Measurements from ENCODE around the gene TXNDC2. TPM values are rescaled to one million over a fixed set of nuclear protein-coding genes. Genes with fewer than 3 reads are reported as not detected.
"Not testable (repeated sequence)": the region's sequence is repeated elsewhere in the genome, so short reads cannot be mapped to it uniquely, and the experiment has no call there.

TXNDC2 gene
- total and polyA plus RNA-seq, 5 experiments from 2014 or later, result not detected

- ATAC-seq, result no peak
- POLR2A ChIA-PET, result no interaction called here
- DNase-seq, result no peak
- peaks cover 0 to 1% (median 0%) of the 10 kb centered on the region in 9 donors for H3K9me3 Mint-ChIP-seq
- peaks cover 7 to 37% (median 14%) of the 10 kb centered on the region in 5 donors for H3K27me3 Mint-ChIP-seq
- no peak overlapping the region for H3K27ac Mint-ChIP-seq
- no peaks in the 10 kb centered on the region for H3K36me3 Mint-ChIP-seq
- peaks cover 0 to 6% (median 0%) of the 10 kb centered on the region in 4 donors for H3K4me1 Mint-ChIP-seq
- no peak overlapping the region for H3K4me3 Mint-ChIP-seq
Observed at GRCh38 chr18:9851511-9851910, 34.3 kb upstream of the TXNDC2 start.

GRCh38 chr18:9852266-9853081 is 33.3 kb upstream of the TXNDC2 start:
- no peak overlapping the region for H3K27ac Mint-ChIP-seq
- peaks cover 7 to 27% (median 14%) of the 10 kb centered on the region in 5 donors for H3K27me3 Mint-ChIP-seq
- ATAC-seq (no peak), DNase-seq (no peak)
- H3K4me1 Mint-ChIP-seq, result peaks cover 0 to 6% (median 0%) of the 10 kb centered on the region in 4 donors
- POLR2A ChIA-PET, result no interaction called here
- H3K4me3 Mint-ChIP-seq, result no peak overlapping the region
- no peaks in the 10 kb centered on the region for H3K36me3 Mint-ChIP-seq
- H3K9me3 Mint-ChIP-seq, result peaks cover 0 to 1% (median 0%) of the 10 kb centered on the region in 9 donors

GRCh38 chr18:9854801-9855676 is 30.7 kb upstream of the TXNDC2 start:
- Mint-ChIP-seq H3K36me3 (no peaks in the 10 kb centered on the region), H3K4me1 (peaks cover 0 to 3% (median 0%) of the 10 kb centered on the region in 4 donors), H3K4me3 (no peak overlapping the region), H3K9me3 (peaks cover 0 to 1% (median 0%) of the 10 kb centered on the region in 9 donors), H3K27me3 (peaks cover 0 to 9% (median 3%) of the 10 kb centered on the region in 5 donors), H3K27ac (peak overlapping the region in 1 of 10 donors; percentile 26)
- POLR2A ChIA-PET, result no interaction called here
- ATAC-seq, result no peak
- DNase-seq, result no peak

DNA sequence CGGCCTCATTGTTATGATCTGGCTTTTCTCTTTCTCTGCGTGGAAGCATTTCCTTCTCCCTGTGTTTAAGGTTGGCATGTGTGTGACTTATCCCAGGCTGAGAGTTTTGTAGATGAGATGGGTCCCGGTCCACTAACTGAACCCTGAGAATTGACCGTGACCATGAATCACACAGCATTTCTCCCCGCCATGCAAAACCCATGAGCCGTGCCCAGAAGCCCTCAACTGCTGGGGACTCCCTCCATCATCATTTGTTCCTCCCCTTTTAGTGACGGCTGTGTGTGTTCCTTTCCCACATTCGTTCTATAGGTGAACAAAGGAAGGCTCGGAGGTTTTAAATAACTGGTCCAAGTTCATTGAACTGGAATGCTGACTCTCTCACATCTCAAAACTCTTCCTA is 30.1 kb upstream of the TXNDC2 start:
- H3K4me3 Mint-ChIP-seq, result no peak overlapping the region
- peaks cover 0 to 1% (median 0%) of the 10 kb centered on the region in 9 donors for H3K9me3 Mint-ChIP-seq
- peaks cover 0 to 7% (median 3%) of the 10 kb centered on the region in 5 donors for H3K27me3 Mint-ChIP-seq
- H3K4me1 Mint-ChIP-seq, result peaks cover 0 to 3% (median 0%) of the 10 kb centered on the region in 4 donors
- no peaks in the 10 kb centered on the region for H3K36me3 Mint-ChIP-seq
- H3K27ac Mint-ChIP-seq, result no peak overlapping the region
- no peak for DNase-seq
- ATAC-seq, result no peak
- POLR2A ChIA-PET, result no interaction called here

- Mint-ChIP-seq H3K27ac (no peak overlapping the region), H3K4me1 (peaks cover 0 to 3% (median 0%) of the 10 kb centered on the region in 4 donors), H3K36me3 (no peaks in the 10 kb centered on the region), H3K9me3 (peaks cover 0 to 1% (median 0%) of the 10 kb centered on the region in 9 donors), H3K4me3 (no peak overlapping the region), H3K27me3 (peaks cover 0 to 7% (median 3%) of the 10 kb centered on the region in 5 donors)
- POLR2A ChIA-PET, result no interaction called here
- DNase-seq, result no peak
- no peak for ATAC-seq
Observed at GRCh38 chr18:9856092-9856491, 29.7 kb upstream of the TXNDC2 start.

DNA sequence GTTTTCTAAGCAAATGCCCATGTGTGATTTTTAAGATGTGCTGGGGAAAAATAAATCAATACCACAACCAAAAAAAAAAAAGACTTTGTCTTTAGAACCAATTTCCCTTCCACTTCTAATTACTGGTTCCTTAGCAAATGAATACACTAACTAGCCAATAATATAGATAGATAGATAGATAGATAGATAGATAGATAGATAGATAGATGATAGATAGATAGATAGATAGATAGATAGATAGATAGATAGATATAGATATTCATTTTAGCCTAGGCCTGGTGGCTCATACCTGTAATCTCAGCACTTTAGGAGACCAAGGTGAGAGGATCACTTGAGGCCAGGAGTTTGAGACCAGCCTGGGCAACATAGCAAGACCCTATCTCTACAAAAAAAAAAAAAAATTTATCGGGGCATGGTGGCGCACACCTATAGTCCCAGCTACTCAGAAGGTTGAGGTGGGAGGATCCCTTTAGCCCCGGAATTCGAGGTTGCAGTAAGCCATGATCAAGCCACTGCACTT is 28.2 kb upstream of the TXNDC2 start:
- H3K27ac Mint-ChIP-seq, H3K4me3 Mint-ChIP-seq, H3K4me1 Mint-ChIP-seq, H3K27me3 Mint-ChIP-seq, DNase-seq, ATAC-seq, POLR2A ChIA-PET, H3K36me3 Mint-ChIP-seq, H3K9me3 Mint-ChIP-seq: not testable (repeated sequence)

DNA sequence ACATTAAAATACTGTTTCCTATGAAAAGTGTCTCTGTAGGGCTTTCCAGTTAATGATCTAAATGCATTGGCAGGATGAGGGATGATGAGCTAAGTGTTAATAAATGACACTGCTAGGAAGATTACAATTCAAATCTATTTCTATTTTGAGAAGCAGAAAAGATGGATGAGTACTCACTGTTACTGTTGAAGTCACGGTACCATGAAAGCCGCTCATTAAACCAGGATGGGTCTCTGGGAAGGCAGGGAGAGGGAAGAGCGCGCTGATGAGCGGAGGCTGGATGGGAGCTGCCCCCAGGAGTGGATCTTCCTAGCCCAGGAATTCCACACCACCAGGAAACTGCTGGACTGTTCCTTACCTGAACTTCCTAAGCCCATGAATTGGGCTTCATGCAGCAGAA is 27.1 kb upstream of the TXNDC2 start:
- H3K27me3 Mint-ChIP-seq, result peaks cover 0 to 7% (median 3%) of the 10 kb centered on the region in 5 donors
- peaks cover 0 to 1% (median 0%) of the 10 kb centered on the region in 9 donors for H3K9me3 Mint-ChIP-seq
- ATAC-seq (no peak), DNase-seq (no peak)
- no peak overlapping the region for H3K4me3 Mint-ChIP-seq
- no peaks in the 10 kb centered on the region for H3K36me3 Mint-ChIP-seq
- H3K4me1 Mint-ChIP-seq, result peaks cover 0 to 3% (median 0%) of the 10 kb centered on the region in 4 donors
- no peak overlapping the region for H3K27ac Mint-ChIP-seq
- POLR2A ChIA-PET, result no interaction called here

DNA sequence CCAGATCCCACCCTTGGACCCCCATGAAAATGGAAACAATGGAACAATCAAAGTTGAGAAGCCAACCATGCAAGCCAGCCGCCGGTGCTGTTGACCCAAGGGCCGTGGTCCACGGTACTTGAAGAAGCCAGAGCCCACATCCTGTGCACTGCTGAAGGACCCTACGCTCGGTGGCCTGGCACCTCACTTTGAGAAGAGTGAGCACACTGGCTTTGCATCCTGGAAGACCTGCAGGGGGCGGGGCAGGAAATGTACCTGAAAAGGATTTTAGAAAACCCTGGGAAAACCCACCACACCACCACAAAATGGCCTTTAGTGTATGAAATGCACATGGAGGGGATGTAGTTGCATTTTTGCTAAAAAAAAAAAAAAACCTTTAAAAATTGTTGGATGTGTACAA is 26.5 kb upstream of the TXNDC2 start:
- no peak overlapping the region for H3K27ac Mint-ChIP-seq
- ATAC-seq (no peak), DNase-seq (no peak)
- peaks cover 0 to 1% (median 0%) of the 10 kb centered on the region in 9 donors for H3K9me3 Mint-ChIP-seq
- H3K4me3 Mint-ChIP-seq, result no peak overlapping the region
- peaks cover 0 to 7% (median 3%) of the 10 kb centered on the region in 5 donors for H3K27me3 Mint-ChIP-seq
- no peaks in the 10 kb centered on the region for H3K36me3 Mint-ChIP-seq
- POLR2A ChIA-PET, result no interaction called here
- H3K4me1 Mint-ChIP-seq, result peaks cover 0 to 3% (median 0%) of the 10 kb centered on the region in 4 donors

GRCh38 chr18:9860682-9861081 is 25.1 kb upstream of the TXNDC2 start:
- Mint-ChIP-seq H3K27ac (no peak overlapping the region), H3K9me3 (peaks cover 0 to 10% (median 6%) of the 10 kb centered on the region in 9 donors), H3K27me3 (peaks cover 0 to 7% (median 4%) of the 10 kb centered on the region in 5 donors), H3K36me3 (peaks cover 0 to 5% (median 2%) of the 10 kb centered on the region in 3 donors), H3K4me3 (no peak overlapping the region), H3K4me1 (peaks cover 0 to 3% (median 0%) of the 10 kb centered on the region in 4 donors)
- POLR2A ChIA-PET, result interaction anchor here (0.7 kb wide), 1 partner anchor 65 kb away, joined by 7 read pairs; no protein-coding TSS in a partner anchor
- ATAC-seq, result no peak
- DNase-seq, result no peak

- H3K27ac Mint-ChIP-seq, result no peak overlapping the region
- POLR2A ChIA-PET, result interaction anchor here (0.7 kb wide), 1 partner anchor 65 kb away, joined by 7 read pairs; no protein-coding TSS in a partner anchor
Observed at GRCh38 chr18:9861157-9861556, 24.6 kb upstream of the TXNDC2 start.

DNA sequence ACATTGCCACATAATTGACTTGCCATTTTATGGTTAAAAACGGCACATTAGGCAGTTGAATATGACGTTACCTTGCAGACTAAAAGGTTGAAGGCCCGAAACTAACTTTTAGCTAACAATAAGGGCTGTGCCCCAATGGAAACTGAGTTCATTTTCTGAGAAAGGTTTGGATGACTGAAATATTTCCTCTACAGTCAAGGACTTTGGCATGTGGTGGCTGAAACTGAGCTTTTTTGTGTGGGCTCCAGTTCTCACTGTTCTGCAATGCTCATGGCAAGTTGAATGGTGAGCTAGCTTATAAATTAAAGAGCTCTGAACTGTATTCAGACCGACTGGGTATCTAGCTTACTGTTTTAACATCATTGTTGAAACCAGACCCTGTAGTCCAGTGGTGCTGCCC is 23.8 kb upstream of the TXNDC2 start:
- Mint-ChIP-seq H3K27ac (no peak overlapping the region), H3K9me3 (peaks cover 2 to 20% (median 17%) of the 10 kb centered on the region in 9 donors), H3K4me3 (no peak overlapping the region), H3K27me3 (peaks cover 0 to 14% (median 4%) of the 10 kb centered on the region in 5 donors), H3K36me3 (peaks cover 0 to 12% (median 9%) of the 10 kb centered on the region in 3 donors), H3K4me1 (peaks cover 0 to 3% (median 0%) of the 10 kb centered on the region in 4 donors)
- POLR2A ChIA-PET, result interaction anchor here (0.6 kb wide), 1 partner anchor 12 kb away, joined by 3 read pairs; no protein-coding TSS in a partner anchor
- no peak for ATAC-seq
- no peak for DNase-seq

More at GRCh38 chr18:9861157-9861556, 24.6 kb upstream of the TXNDC2 start:
- Mint-ChIP-seq H3K4me3 (no peak overlapping the region), H3K9me3 (peaks cover 0 to 14% (median 11%) of the 10 kb centered on the region in 9 donors), H3K4me1 (peaks cover 0 to 3% (median 0%) of the 10 kb centered on the region in 4 donors), H3K36me3 (peaks cover 0 to 10% (median 7%) of the 10 kb centered on the region in 3 donors), H3K27me3 (peaks cover 0 to 12% (median 4%) of the 10 kb centered on the region in 5 donors)
- no peak for ATAC-seq
- DNase-seq, result no peak

DNA sequence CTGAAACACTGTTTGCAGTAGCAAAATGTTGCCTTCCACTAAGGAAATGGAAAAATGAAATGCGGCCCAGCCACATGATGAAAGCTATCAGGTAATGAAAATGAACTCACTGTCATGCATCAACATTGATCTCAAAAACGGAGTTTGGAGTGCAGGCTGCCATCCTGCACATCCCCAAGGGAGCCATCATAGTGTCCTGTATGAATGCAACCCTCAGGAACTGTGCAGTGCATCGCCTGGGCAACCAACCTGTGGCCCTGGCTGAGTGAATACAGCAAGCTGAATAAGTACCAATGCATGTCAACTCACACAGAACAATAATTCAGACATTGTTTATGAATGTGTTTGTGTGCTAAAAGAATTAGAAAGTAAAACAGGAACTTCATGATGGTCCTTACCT is 23.1 kb upstream of the TXNDC2 start:
- Mint-ChIP-seq H3K27ac (no peak overlapping the region), H3K36me3 (peaks cover 0 to 12% (median 9%) of the 10 kb centered on the region in 3 donors), H3K9me3 (peaks cover 4 to 24% (median 18%) of the 10 kb centered on the region in 9 donors)

More for the DNA sequence above, 23.1 kb upstream of the TXNDC2 start:
- POLR2A ChIA-PET, result interaction anchor here (0.6 kb wide), 1 partner anchor 12 kb away, joined by 3 read pairs; no protein-coding TSS in a partner anchor
- ATAC-seq (no peak), DNase-seq (no peak)
- H3K4me3 Mint-ChIP-seq, result no peak overlapping the region
- peaks cover 0 to 3% (median 0%) of the 10 kb centered on the region in 4 donors for H3K4me1 Mint-ChIP-seq
- peaks cover 0 to 14% (median 4%) of the 10 kb centered on the region in 5 donors for H3K27me3 Mint-ChIP-seq

All from naive thymus-derived CD8-positive, alpha-beta T cell (primary cell).